GM19193 (cell line): ENCODE measurements around the gene MMAB.

ENCODE experiments used
- POLR2A ChIP-seq: IDR thresholded peaks from 4 replicates; pipeline ENCODE4 v1.6.1; 2011; ENCODE audit not compliant: insufficient read depth, insufficient read length; ENCODE audit errors: extremely low read depth

The MMAB gene

GRCh38 chr12:109504068-109504467, 69.2 kb downstream of the MMAB start:
- TF ChIP-seq POLR2A: no peak
